H1 (cell line): Measurements from ENCODE around the gene NSD2. TPM values are rescaled to one million over a fixed set of nuclear protein-coding genes. Genes with fewer than 3 reads are reported as not detected.

Experiments
- CTCF ChIA-PET: fragments of 300-600 bp; sonication (Branson Sonifier 250); formaldehyde crosslinking; loops from one replicate; lab custom pipeline; 2021; ENCODE audit not compliant: partially characterized antibody; lab: Charles Lee
- POLR2A ChIA-PET: fragments of 300-600 bp; sonication (Branson Sonifier 250); formaldehyde crosslinking; loops from one replicate; lab custom pipeline; 2021; ENCODE audit warnings: inconsistent platforms; ENCODE audit not compliant: partially characterized antibody; lab: Charles Lee
- DNase-seq, 2 experiments: peaks; one replicate each; pipeline versions ENCODE4 v3.0.0 to v3.0.0-alpha.2; 2010 to 2022; ENCODE audit warnings: low spot score in 2 of 2, low read depth in 1 of 2, mixed read lengths in 1 of 2
- FAIRE-seq: peaks from 2 replicates; lab custom pipeline; 2011; peaks lifted over from hg19 to GRCh38; lab: Jason Lieb, UNC
- H2AFZ ChIP-seq: 2 replicates; pipeline ENCODE4 v1.8.1; 2012; ENCODE audit warnings: low read length, inconsistent platforms
- H2AK5ac ChIP-seq: 2 replicates; pipeline ENCODE4 v1.6.1; 2013; ENCODE audit warnings: low read depth, low read length
- H2BK120ac ChIP-seq: replicated peaks from 2 replicates; pipeline ENCODE3; 2013; ENCODE audit warnings: low read depth, low read length, inconsistent platforms
- H2BK12ac ChIP-seq: 2 replicates; pipeline ENCODE4 v1.6.1; 2013; ENCODE audit warnings: low read depth, low read length
- H2BK15ac ChIP-seq: 2 replicates; pipeline ENCODE4 v1.6.1; 2013; ENCODE audit warnings: low read length
- H2BK20ac ChIP-seq: 2 replicates; pipeline ENCODE4 v1.6.1; 2013; ENCODE audit warnings: low read length
- H2BK5ac ChIP-seq: 2 replicates; pipeline ENCODE4 v1.6.1; 2013; ENCODE audit warnings: low read depth, low read length
- H3K14ac ChIP-seq: 2 replicates; pipeline ENCODE4 v1.6.1; 2013; ENCODE audit warnings: inconsistent platforms; ENCODE audit not compliant: insufficient read length
- H3K18ac ChIP-seq: 2 replicates; pipeline ENCODE4 v1.6.1; 2013; ENCODE audit warnings: low read length; ENCODE audit errors: extremely low read depth
- H3K23ac ChIP-seq: 2 replicates; pipeline ENCODE4 v1.6.1; 2013; ENCODE audit warnings: inconsistent platforms; ENCODE audit not compliant: insufficient read length
- H3K23me2 ChIP-seq: 2 replicates; pipeline ENCODE4 v1.6.1; 2013; ENCODE audit warnings: low read depth, low read length
- H3K27ac ChIP-seq: 2 replicates; pipeline ENCODE4 v1.6.1; 2011; ENCODE audit warnings: low read depth, low read length, inconsistent platforms
- H3K27me3 ChIP-seq, 4 experiments: replicated peaks in 1 of 4; 1 replicate in 1 of 4; 2 replicates in 3 of 4; pipeline versions ENCODE4 v1.6.1 to v1.8.1; 2011 to 2013; ENCODE audit warnings: low read length in 3 of 4, mild to moderate bottlenecking in 3 of 4, inconsistent platforms in 2 of 4, mixed read lengths in 2 of 4, moderate library complexity in 1 of 4; ENCODE audit not compliant: control insufficient read depth in 3 of 4, insufficient read depth in 3 of 4; ENCODE audit errors: extremely low read depth in 1 of 4
- H3K36me3 ChIP-seq, 4 experiments: 2 replicates each; pipeline versions ENCODE4 v1.6.1 to v1.8.1; 2011 to 2013; ENCODE audit warnings: mild to moderate bottlenecking in 4 of 4, low read length in 3 of 4, moderate library complexity in 2 of 4, control low read depth in 1 of 4, inconsistent platforms in 1 of 4; ENCODE audit not compliant: insufficient read depth in 4 of 4, control insufficient read depth in 2 of 4
- H3K4ac ChIP-seq: replicated peaks from 2 replicates; pipeline ENCODE3; 2013; ENCODE audit warnings: low read length, low read depth, mixed read lengths, inconsistent platforms; ENCODE audit not compliant: insufficient read length
- H3K4me1 ChIP-seq, 4 experiments: replicated peaks in 1 of 4; 1 replicate in 1 of 4; 2 replicates in 3 of 4; pipeline versions ENCODE4 v1.6.1 to v1.8.1; 2011 to 2013; ENCODE audit warnings: low read length in 3 of 4, inconsistent platforms in 2 of 4, mixed read lengths in 1 of 4; ENCODE audit not compliant: insufficient read depth in 4 of 4, control insufficient read depth in 3 of 4
- H3K4me2 ChIP-seq, 2 experiments: 2 replicates each; pipeline versions ENCODE4 v1.6.1 to v1.8.1; 2011 to 2013; ENCODE audit warnings: low read depth in 2 of 2, low read length in 2 of 2, control low read depth in 1 of 2, inconsistent platforms in 1 of 2, mild to moderate bottlenecking in 1 of 2; ENCODE audit not compliant: insufficient read depth in 1 of 2
- H3K4me3 ChIP-seq, 4 experiments: fragments of 200-600, 300-600 bp in 1 of 4; sonication (generic), shearing (Covaris generic), sonication (Bioruptor Twin) in 1 of 4; 2 replicates each; pipeline versions ENCODE4 v1.5.1 to v1.8.1; 2011 to 2016; ENCODE audit warnings: low read length in 4 of 4, low read depth in 3 of 4, control low read depth in 2 of 4, inconsistent platforms in 2 of 4, mild to moderate bottlenecking in 2 of 4, mixed read lengths in 1 of 4, moderate library complexity in 1 of 4; ENCODE audit not compliant: insufficient read depth in 2 of 4; ENCODE audit errors: extremely low read depth in 1 of 4
- H3K56ac ChIP-seq: replicated peaks from 2 replicates; pipeline ENCODE3; 2013; ENCODE audit warnings: low read depth, mild to moderate bottlenecking, mixed read lengths, low read length, inconsistent platforms; ENCODE audit not compliant: insufficient read length
- H3K79me1 ChIP-seq: 2 replicates; pipeline ENCODE4 v1.6.1; 2013; ENCODE audit warnings: low read depth, low read length, control low read depth
- H3K79me2 ChIP-seq, 2 experiments: 2 replicates each; pipeline versions ENCODE4 v1.6.1 to v1.8.1; 2012 to 2013; ENCODE audit warnings: low read length in 2 of 2, mild to moderate bottlenecking in 2 of 2, inconsistent platforms in 1 of 2; ENCODE audit not compliant: insufficient read depth in 2 of 2, control insufficient read depth in 1 of 2
- H3K9ac ChIP-seq, 4 experiments: replicated peaks in 1 of 4; 1 replicate in 1 of 4; 2 replicates in 3 of 4; pipeline versions ENCODE4 v1.6.1 to v1.8.1; 2011 to 2013; ENCODE audit warnings: low read depth in 3 of 4, low read length in 3 of 4, control low read depth in 2 of 4, mild to moderate bottlenecking in 2 of 4, moderate library complexity in 2 of 4, inconsistent platforms in 1 of 4; ENCODE audit errors: extremely low read depth in 1 of 4
- H3K9me3 ChIP-seq, 2 experiments: 2 replicates each; pipeline versions ENCODE4 v1.6.1 to v1.8.1; 2012 to 2013; ENCODE audit warnings: mild to moderate bottlenecking in 2 of 2, moderate library complexity in 2 of 2, control low read depth in 1 of 2, inconsistent platforms in 1 of 2, low read depth in 1 of 2, low read length in 1 of 2, mixed read lengths in 1 of 2; ENCODE audit not compliant: insufficient read depth in 2 of 2
- H4K20me1 ChIP-seq, 2 experiments: replicated peaks in 1 of 2; 2 replicates each; pipeline versions ENCODE3 to v1.8.1; 2011 to 2013; ENCODE audit warnings: inconsistent platforms in 2 of 2, low read length in 2 of 2, mild to moderate bottlenecking in 1 of 2; ENCODE audit not compliant: insufficient read depth in 2 of 2, control insufficient read depth in 1 of 2
- H4K5ac ChIP-seq: 2 replicates; pipeline ENCODE4 v1.6.1; 2013; ENCODE audit warnings: low read length, low read depth, mixed read lengths, inconsistent platforms; ENCODE audit not compliant: insufficient read length
- H4K8ac ChIP-seq: 2 replicates; pipeline ENCODE4 v1.8.0; 2013; ENCODE audit warnings: mild to moderate bottlenecking, moderate library complexity, low read length, inconsistent platforms; ENCODE audit not compliant: insufficient read depth; ENCODE audit errors: extremely low read depth
- H4K91ac ChIP-seq: replicated peaks from 2 replicates; pipeline ENCODE3; 2013; ENCODE audit warnings: low read length, mixed read lengths, inconsistent platforms; ENCODE audit not compliant: insufficient read length
- BCL11A ChIP-seq, 2 experiments: IDR thresholded peaks; one replicate each; pipeline ENCODE4 v1.6.1; 2011; ENCODE audit warnings: low read depth in 2 of 2, low read length in 2 of 2, mild to moderate bottlenecking in 2 of 2
- CBX8 ChIP-seq: fragments of 300-800, 300-1000 bp; sonication (generic); IDR thresholded peaks from 2 replicates; pipeline ENCODE4 v1.7.1; 2016; ENCODE audit warnings: low read depth, low read length, borderline replicate concordance
- CEBPB ChIP-seq: IDR thresholded peaks from 2 replicates; pipeline ENCODE4 v1.6.1; 2012; ENCODE audit warnings: low read depth, low read length
- GTF2F1 ChIP-seq: IDR thresholded peaks from 2 replicates; pipeline ENCODE4 v1.6.1; 2012; ENCODE audit warnings: low read depth, low read length, improper control_type of control experiment, borderline replicate concordance
- KDM4A ChIP-seq: IDR thresholded peaks from one replicate; pipeline ENCODE4 v1.7.1; 2012; ENCODE audit warnings: low read depth, mild to moderate bottlenecking, moderate library complexity, low read length, inconsistent platforms; ENCODE audit not compliant: severe bottlenecking
- KDM5A ChIP-seq: fragments of 200-600 bp; IDR thresholded peaks from 2 replicates; pipeline ENCODE4 v1.7.1; 2012; ENCODE audit warnings: mild to moderate bottlenecking, low read length, inconsistent platforms, mixed read lengths
- NRF1 ChIP-seq: IDR thresholded peaks from 2 replicates; pipeline ENCODE4 v1.6.1; 2011; ENCODE audit warnings: mild to moderate bottlenecking, low read depth, low read length, improper control_type of control experiment
- POU5F1 ChIP-seq: IDR thresholded peaks from 2 replicates; pipeline ENCODE4 v1.6.1; 2011; ENCODE audit warnings: low read depth, mild to moderate bottlenecking, low read length, moderate library complexity
- RAD21 ChIP-seq, 2 experiments: IDR thresholded peaks in 1 of 2; conservative IDR thresholded peaks in 1 of 2; 2 replicates each; pipeline ENCODE4 v1.6.1; 2011; ENCODE audit warnings: low read depth in 2 of 2, low read length in 2 of 2, improper control_type of control experiment in 1 of 2, inconsistent platforms in 1 of 2, mild to moderate bottlenecking in 1 of 2, moderate library complexity in 1 of 2
- SP4 ChIP-seq: IDR thresholded peaks from 2 replicates; pipeline ENCODE4 v1.6.1; 2012; ENCODE audit warnings: low read length, inconsistent platforms
- WGBS, 2 experiments: shearing (Covaris generic) in 1 of 2; methylation state at CpG; one replicate each; pipeline versions ENCODE4 v1.1.6 to v1.1.7; 2013 to 2015; ENCODE audit warnings: low lambda C conversion rate in 2 of 2, mixed read lengths in 2 of 2, inconsistent platforms in 1 of 2, low coverage in 1 of 2, missing lambda C conversion rate in 1 of 2; ENCODE audit not compliant: insufficient replicate concordance in 2 of 2, insufficient coverage in 1 of 2, insufficient read length in 1 of 2; ENCODE audit errors: extremely low coverage in 1 of 2, missing lambda C conversion rate in 1 of 2; 5-methylcytosine and 5-hydroxymethylcytosine counted together
- polyA plus RNA-seq, 7 experiments: library from polyadenylated mRNA; depleted of rRNA in 3 of 7; stranded (reverse) in 5 of 7; unstranded in 2 of 7; fragments of >200 nt in 5 of 7; fragments of 200-250 nt in 2 of 7; gene quantifications; 1 replicate in 5 of 7; 2 replicates in 1 of 7; 4 replicates in 1 of 7; pipeline versions ENCODE4 v1.2.1 to v1.2.3, GENCODE V29; 2011 to 2013; ENCODE audit warnings: missing spikeins in 2 of 7, mixed read lengths in 2 of 7
- total RNA-seq: library from RNA; stranded (reverse); fragmentation: NEBNext Ultra II Directional; extraction: Animal tissue kit (Norgen Biotek cat#: 25700); gene quantifications from 2 replicates; pipeline ENCODE4 v1.2.1, GENCODE V29; 2021

The NSD2 gene
- total and polyA plus RNA-seq, 2 of the 8 experiments (the other 6 are each of a cell fraction or from before 2014, with no cell fraction given), result 26.7 to 129 TPM

- DNase-seq (no peak), FAIRE-seq (no peak)
- WGBS, 2 experiments, result 90% methylated on average over 8 of the region's 10 CpGs; no CpG with 5 or more reads in 1 of the 2 experiments
- no peaks in the 10 kb centered on the region for H3K23me2 ChIP-seq
- H3K36me3 ChIP-seq, result peaks cover 13 to 36% (median 29%) of the 10 kb centered on the region in 4 experiments
- H4K91ac ChIP-seq, result no peak overlapping the region
- H2BK5ac ChIP-seq, result no peak overlapping the region
- H3K56ac ChIP-seq, result no peak overlapping the region
- no peaks in the 10 kb centered on the region for H3K27me3 ChIP-seq
- no peak overlapping the region for H2BK12ac ChIP-seq
- H3K9me3 ChIP-seq, result no peaks in the 10 kb centered on the region
- H2AK5ac ChIP-seq, result no peak overlapping the region
- H3K27ac ChIP-seq, result no peak overlapping the region
- H3K4me1 ChIP-seq, result peaks cover 0 to 5% (median 3%) of the 10 kb centered on the region in 4 experiments; a peak in 2 of 7 replicates
- no peak overlapping the region for H3K23ac ChIP-seq
- no peak overlapping the region for H3K4ac ChIP-seq
- no peak overlapping the region for H2BK120ac ChIP-seq
- no peak overlapping the region for H4K8ac ChIP-seq
- H4K20me1 ChIP-seq, result peaks cover 9 to 31% of the 10 kb centered on the region in 2 experiments
- peaks cover 0 to 42% of the 10 kb centered on the region in 2 experiments; a peak in 3 of 4 replicates for H3K79me2 ChIP-seq
- no peak overlapping the region for H3K9ac ChIP-seq
- H2BK15ac ChIP-seq, result no peak overlapping the region
- H3K79me1 ChIP-seq, result peaks cover 19% of the 10 kb centered on the region
- H3K18ac ChIP-seq, result no peak overlapping the region
- ChIA-PET POLR2A (no interaction called here), CTCF (interaction anchor here (1.9 kb wide), 1 partner anchor 25 kb away, joined by 6 read pairs; no protein-coding TSS in a partner anchor)
- no peak overlapping the region for H4K5ac ChIP-seq
- no peak overlapping the region for H2AFZ ChIP-seq
- no peak overlapping the region for H2BK20ac ChIP-seq
- no peak overlapping the region for H3K14ac ChIP-seq
- no peak overlapping the region for H3K4me2 ChIP-seq
- no peak overlapping the region for H3K4me3 ChIP-seq
- TF ChIP-seq KDM4A (no peak), POU5F1 (no peak), NRF1 (no peak), BCL11A (IDR thresholded peaks at IDR 0.05; ENCODE audit: low read depth in 2 of 2, low read length in 2 of 2) (no peak), SP4 (no peak), CBX8 (no peak), KDM5A (no peak), CEBPB (no peak), RAD21 (IDR thresholded peaks at IDR 0.05 in 1 of 2, conservative IDR thresholded peaks at IDR 0.05 in 1 of 2; ENCODE audit: low read depth in 2 of 2, low read length in 2 of 2) (no peak), GTF2F1 (no peak)
These were observed 119.1 kb downstream of the NSD2 start for GRCh38 chr4:1990348-1990645.
